CD14-positive monocyte (primary cell): ENCODE measurements around the gene GPAT3. TPM values are rescaled to one million over a fixed set of nuclear protein-coding genes. Genes with fewer than 3 reads are reported as not detected.

Experiments
- DNase-seq, 3 donors: peaks; one replicate each; pipeline ENCODE4 v3.0.0-alpha.2; 2011 to 2022
- H2AFZ ChIP-seq: 2 replicates; pipeline ENCODE4 v1.6.0; 2012; ENCODE audit warnings: mild to moderate bottlenecking, low read depth, low read length, inconsistent platforms; ENCODE audit not compliant: insufficient read depth, poor library complexity, severe bottlenecking
- H3K27ac ChIP-seq, 2 donors: 1 replicate in 1 of 2; 2 replicates in 1 of 2; pipeline ENCODE4 v1.5.1; 2012 to 2013; ENCODE audit warnings: low read length in 2 of 2, control low read depth in 1 of 2, inconsistent platforms in 1 of 2, low read depth in 1 of 2, mild to moderate bottlenecking in 1 of 2
- H3K27me3 ChIP-seq, 2 donors: one replicate each; pipeline versions ENCODE4 v1.6.0 to v1.6.1; 2011 to 2013; ENCODE audit warnings: low read length in 2 of 2; ENCODE audit not compliant: control insufficient read depth in 2 of 2, insufficient read depth in 2 of 2
- H3K36me3 ChIP-seq, 2 donors: replicated peaks in 1 of 2; 1 replicate in 1 of 2; 2 replicates in 1 of 2; pipeline versions ENCODE4 v1.5.1 to v1.6.1; 2012 to 2013; ENCODE audit warnings: low read length in 2 of 2, control low read depth in 1 of 2, inconsistent platforms in 1 of 2, mild to moderate bottlenecking in 1 of 2; ENCODE audit not compliant: insufficient read depth in 2 of 2, control insufficient read depth in 1 of 2
- H3K4me1 ChIP-seq, 2 donors: 1 replicate in 1 of 2; 2 replicates in 1 of 2; pipeline versions ENCODE4 v1.5.1 to v1.6.1; 2012 to 2013; ENCODE audit warnings: low read length in 2 of 2, control low read depth in 1 of 2, inconsistent platforms in 1 of 2, mild to moderate bottlenecking in 1 of 2, moderate library complexity in 1 of 2; ENCODE audit not compliant: insufficient read depth in 2 of 2, control insufficient read depth in 1 of 2
- H3K4me2 ChIP-seq: replicated peaks from 2 replicates; pipeline ENCODE3; 2012; ENCODE audit warnings: low read length, moderate library complexity, mild to moderate bottlenecking; ENCODE audit not compliant: poor library complexity, severe bottlenecking; ENCODE audit errors: extremely low read depth
- H3K4me3 ChIP-seq, 3 experiments: fragments of 200-600 bp in 1 of 3; sonication (generic) in 1 of 3; replicated peaks in 1 of 3; 1 replicate in 2 of 3; 2 replicates in 1 of 3; pipeline ENCODE4 v1.5.1; 2011 to 2013; ENCODE audit warnings: low read length in 3 of 3, mild to moderate bottlenecking in 3 of 3, control low read depth in 2 of 3, low read depth in 2 of 3, inconsistent platforms in 1 of 3, moderate library complexity in 1 of 3
- H3K79me2 ChIP-seq: 2 replicates; pipeline ENCODE4 v1.6.0; 2012; ENCODE audit warnings: mild to moderate bottlenecking, control low read depth, inconsistent platforms, low read length, moderate library complexity; ENCODE audit not compliant: insufficient read depth
- H3K9ac ChIP-seq: 2 replicates; pipeline ENCODE4 v1.6.0; 2017; ENCODE audit warnings: low read length, mild to moderate bottlenecking; ENCODE audit not compliant: insufficient read depth, poor library complexity, severe bottlenecking
- H3K9me3 ChIP-seq, 2 donors: replicated peaks in 1 of 2; 1 replicate in 1 of 2; 2 replicates in 1 of 2; pipeline versions ENCODE4 v1.5.1 to v1.6.1; 2012 to 2013; ENCODE audit warnings: low read length in 2 of 2, control low read depth in 1 of 2; ENCODE audit not compliant: control insufficient read depth in 1 of 2, insufficient read depth in 1 of 2
- H4K20me1 ChIP-seq: 2 replicates; pipeline ENCODE4 v1.6.0; 2012; ENCODE audit warnings: mild to moderate bottlenecking, low read length, control low read depth, moderate library complexity; ENCODE audit not compliant: insufficient read depth
- H3K27ac Mint-ChIP-seq, 7 donors: one replicate each; pipeline ENCODE4 v1.8.0; 2020; ENCODE audit warnings: mild to moderate bottlenecking in 7 of 7, mixed read lengths in 7 of 7, moderate library complexity in 6 of 7, inconsistent platforms in 2 of 7
- H3K27me3 Mint-ChIP-seq, 3 donors: one replicate each; pipeline ENCODE4 v1.8.0; 2021 to 2022; ENCODE audit warnings: low read depth in 3 of 3, mild to moderate bottlenecking in 3 of 3, mixed read lengths in 3 of 3, moderate library complexity in 3 of 3, inconsistent platforms in 1 of 3
- H3K36me3 Mint-ChIP-seq, 2 donors: one replicate each; pipeline ENCODE4 v1.8.0; 2020; ENCODE audit warnings: mixed read lengths in 2 of 2, inconsistent platforms in 1 of 2, mild to moderate bottlenecking in 1 of 2
- H3K4me1 Mint-ChIP-seq: one replicate; pipeline ENCODE4 v1.8.0; 2020; ENCODE audit warnings: mild to moderate bottlenecking, mixed read lengths
- H3K4me3 Mint-ChIP-seq, 2 donors: one replicate each; pipeline ENCODE4 v1.8.0; 2020; ENCODE audit warnings: mild to moderate bottlenecking in 2 of 2, mixed read lengths in 2 of 2, moderate library complexity in 1 of 2
- H3K9me3 Mint-ChIP-seq, 7 donors: one replicate each; pipeline ENCODE4 v1.8.0; 2020 to 2022; ENCODE audit warnings: mixed read lengths in 7 of 7, mild to moderate bottlenecking in 6 of 7, moderate library complexity in 6 of 7, inconsistent platforms in 2 of 7
- CTCF ChIP-seq: fragments of 200-600 bp; IDR thresholded peaks from one replicate; pipeline ENCODE4 v1.8.0; 2022; ENCODE audit warnings: antibody characterized with exemption, mild to moderate bottlenecking
- WGBS: methylation state at CpG from one replicate; pipeline ENCODE4 v1.1.5; 2013; ENCODE audit warnings: missing lambda C conversion rate; ENCODE audit not compliant: insufficient coverage; 5-methylcytosine and 5-hydroxymethylcytosine counted together
- intact Hi-C, 2 donors: fragments of 100-400 bp; cut with micrococcal nuclease; formaldehyde crosslinking; loops; one replicate each; pipeline versions ENCODE4 v1.15.0 to v1.15.1; 2023
- polyA plus RNA-seq, 3 donors: library from polyadenylated mRNA; depleted of rRNA in 1 of 3; unstranded in 2 of 3; stranded (reverse) in 1 of 3; fragments of 300-500 nt in 2 of 3; fragments of >200 nt in 1 of 3; fragmentation: Illumina TruSeq in 2 of 3; gene quantifications; 1 replicate in 2 of 3; 2 replicates in 1 of 3; pipeline ENCODE4 v1.2.3, GENCODE V29; 2012 to 2021

The GPAT3 gene
- polyA plus RNA-seq, 3 donors: 20.9 to 46.2 (median 44.2) TPM

GRCh38 chr4:83503974-83504373 lies 31.9 kb upstream of the GPAT3 start:
- no peak overlapping the region for H3K27ac Mint-ChIP-seq
- H3K27me3 ChIP-seq: no peaks in the 10 kb centered on the region
- no peaks in the 10 kb centered on the region for H3K9me3 ChIP-seq
- intact Hi-C loops: no loop called here
- no peak overlapping the region for H3K4me3 Mint-ChIP-seq
- peaks cover 0 to 2% (median 0%) of the 10 kb centered on the region in 7 donors for H3K9me3 Mint-ChIP-seq
- H4K20me1 ChIP-seq: no peaks in the 10 kb centered on the region
- no peaks in the 10 kb centered on the region for H3K36me3 Mint-ChIP-seq
- H3K27ac ChIP-seq: no peak overlapping the region
- TF ChIP-seq CTCF: no peak
- H3K4me1 ChIP-seq: peaks cover 0 to 3% of the 10 kb centered on the region in 2 donors
- DNase-seq: no peak
- H3K4me2 ChIP-seq: no peak overlapping the region
- H3K4me1 Mint-ChIP-seq: peaks cover 16% of the 10 kb centered on the region
- no peak overlapping the region for H3K4me3 ChIP-seq
- H2AFZ ChIP-seq: peak overlapping the region; percentile 61
- H3K36me3 ChIP-seq: no peaks in the 10 kb centered on the region
- peaks cover 0 to 2% (median 0%) of the 10 kb centered on the region in 3 donors for H3K27me3 Mint-ChIP-seq
- H3K79me2 ChIP-seq: no peaks in the 10 kb centered on the region
- no peak overlapping the region for H3K9ac ChIP-seq

- Histone ChIP-seq H4K20me1 (no peaks in the 10 kb centered on the region), H3K4me3 (no peak overlapping the region), H3K4me2 (no peak overlapping the region), H3K79me2 (no peaks in the 10 kb centered on the region), H3K9ac (no peak overlapping the region), H3K4me1 (peaks cover 0 to 3% of the 10 kb centered on the region in 2 donors), H3K27ac (no peak overlapping the region), H3K9me3 (no peaks in the 10 kb centered on the region), H3K36me3 (no peaks in the 10 kb centered on the region), H2AFZ (peak overlapping the region; percentile 61), H3K27me3 (no peaks in the 10 kb centered on the region)
- intact Hi-C loops: no loop called here
- peaks cover 0 to 2% (median 0%) of the 10 kb centered on the region in 7 donors for H3K9me3 Mint-ChIP-seq
- peaks cover 0 to 2% (median 0%) of the 10 kb centered on the region in 3 donors for H3K27me3 Mint-ChIP-seq
- H3K36me3 Mint-ChIP-seq: no peaks in the 10 kb centered on the region
- no peak for TF ChIP-seq CTCF
- 71% methylated on average over 4 of the region's 4 CpGs for WGBS
- H3K4me1 Mint-ChIP-seq: peaks cover 20% of the 10 kb centered on the region
- H3K27ac Mint-ChIP-seq: no peak overlapping the region
- no peak for DNase-seq
- H3K4me3 Mint-ChIP-seq: no peak overlapping the region
Observed at GRCh38 chr4:83504503-83504902, 31.4 kb upstream of the GPAT3 start.
